Testis (tissue), 3 donors: ENCODE results near the gene IGSF21. TPM values are rescaled to one million over a fixed set of nuclear protein-coding genes. Genes with fewer than 3 reads are reported as not detected.

Source experiments
- DNase-seq: peaks from one replicate; pipeline ENCODE4 v3.0.0-alpha.2; 2019
- H3K27ac ChIP-seq, 2 donors: fragments of 200-600 bp; sonication (generic); one replicate each; pipeline ENCODE4 v1.5.1; 2019
- H3K27me3 ChIP-seq: fragments of 200-600 bp; sonication (generic); one replicate; pipeline ENCODE4 v1.5.1; 2019
- H3K36me3 ChIP-seq: fragments of 200-600 bp; sonication (generic); one replicate; pipeline ENCODE4 v1.5.1; 2017; ENCODE audit warnings: low read depth; ENCODE audit errors: missing control alignments
- H3K4me1 ChIP-seq: fragments of 200-600 bp; sonication (generic); one replicate; pipeline ENCODE4 v1.5.1; 2019
- H3K4me3 ChIP-seq, 2 donors: fragments of 200-600 bp; sonication (generic); one replicate each; pipeline ENCODE4 v1.5.1; 2017 to 2019
- H3K9me3 ChIP-seq: fragments of 200-600 bp; sonication (generic); one replicate; pipeline ENCODE4 v1.5.1; 2017
- CTCF ChIP-seq, 3 experiments: fragments of 450-650 bp in 2 of 3; fragments of 200-600 bp in 1 of 3; sonication (generic) in 1 of 3; IDR thresholded peaks; one replicate each; pipeline ENCODE4 v1.5.1; 2016 to 2019; ENCODE audit warnings: antibody characterized with exemption in 3 of 3, mild to moderate bottlenecking in 2 of 3, moderate library complexity in 1 of 3
- POLR2A ChIP-seq: fragments of 450-650 bp; IDR thresholded peaks from one replicate; pipeline ENCODE4 v1.6.1; 2017; ENCODE audit warnings: antibody characterized with exemption, mild to moderate bottlenecking, moderate library complexity
- WGBS, 2 donors: methylation state at CpG; one replicate each; pipeline ENCODE4 v1.1.5; 2018; 5-methylcytosine and 5-hydroxymethylcytosine counted together
- intact Hi-C: fragments of 100-400 bp; cut with DNase I; formaldehyde crosslinking; loops from one replicate; pipeline ENCODE4 v1.15.1; 2023; ENCODE audit warnings: low total_unique reads
- polyA plus RNA-seq: library from polyadenylated mRNA; stranded (reverse); fragments of 350-450 nt; fragmentation: Illumina TruSeq; extraction: RNeasy Lipid Tissue Mini Kit (QIAGEN cat#74804); gene quantifications from one replicate; pipeline ENCODE4 v1.2.3, GENCODE V29; 2014; ENCODE audit warnings: low read depth, low replicate concordance; ENCODE audit not compliant: insufficient read depth
- total RNA-seq, 2 donors: library from RNA; depleted of rRNA; stranded (reverse); fragments of >200 nt; gene quantifications; one replicate each; pipeline ENCODE4 v1.2.3, GENCODE V29; 2016

IGSF21 gene
- total and polyA plus RNA-seq, 3 donors from 2014 or later: 1.7 to 4.2 (median 2.9) TPM

- WGBS, 2 donors: 51 to 54% methylated on average over 5 of the region's 5 CpGs
- no peaks in the 10 kb centered on the region for H3K9me3 ChIP-seq
- no peaks in the 10 kb centered on the region for H3K27me3 ChIP-seq
- intact Hi-C loops: no loop called here
- H3K4me1 ChIP-seq: no peaks in the 10 kb centered on the region
- no peak overlapping the region for H3K27ac ChIP-seq
- TF ChIP-seq POLR2A (no peak), CTCF (IDR thresholded peaks at IDR 0.05) (no peak)
- no peak for DNase-seq
- no peak overlapping the region for H3K4me3 ChIP-seq
- H3K36me3 ChIP-seq: no peaks in the 10 kb centered on the region
Measured at GRCh38 chr1:18278946-18279345, 171.3 kb downstream of the IGSF21 start.

GRCh38 chr1:18279351-18280074 lies 171.9 kb downstream of the IGSF21 start:
- H3K36me3 ChIP-seq: no peaks in the 10 kb centered on the region
- no peaks in the 10 kb centered on the region for H3K4me1 ChIP-seq
- H3K9me3 ChIP-seq: no peaks in the 10 kb centered on the region
- no peak for DNase-seq
- 88% methylated on average over 9 to 15 of the region's 15 CpGs for WGBS, 2 donors
- H3K27me3 ChIP-seq: no peaks in the 10 kb centered on the region
- no peak overlapping the region for H3K4me3 ChIP-seq
- intact Hi-C loops: no loop called here
- TF ChIP-seq POLR2A: no peak
- TF ChIP-seq CTCF (IDR thresholded peaks at IDR 0.05): no peak
- H3K27ac ChIP-seq: no peak overlapping the region

- no peaks in the 10 kb centered on the region for H3K36me3 ChIP-seq
- no peaks in the 10 kb centered on the region for H3K27me3 ChIP-seq
- no peak for TF ChIP-seq CTCF (IDR thresholded peaks at IDR 0.05)
- TF ChIP-seq POLR2A: no peak
- DNase-seq: no peak
- H3K27ac ChIP-seq: no peak overlapping the region
- intact Hi-C loops: no loop called here
- 75 to 83% methylated on average over 5 of the region's 5 CpGs for WGBS, 2 donors
- no peak overlapping the region for H3K4me3 ChIP-seq
- H3K4me1 ChIP-seq: no peaks in the 10 kb centered on the region
- no peaks in the 10 kb centered on the region for H3K9me3 ChIP-seq
Measured at GRCh38 chr1:18280956-18281355, 173.4 kb downstream of the IGSF21 start.

GRCh38 chr1:18282851-18283600 lies 175.4 kb downstream of the IGSF21 start:
- 49 to 60% methylated on average over 11 to 13 of the region's 13 CpGs for WGBS, 2 donors

More at GRCh38 chr1:18282851-18283600, 175.4 kb downstream of the IGSF21 start:
- no peaks in the 10 kb centered on the region for H3K27me3 ChIP-seq
- no peaks in the 10 kb centered on the region for H3K9me3 ChIP-seq
- intact Hi-C loops: no loop called here
- TF ChIP-seq POLR2A: no peak
- no peak for TF ChIP-seq CTCF (IDR thresholded peaks at IDR 0.05)
- no peak for DNase-seq
- no peaks in the 10 kb centered on the region for H3K4me1 ChIP-seq
- H3K36me3 ChIP-seq: no peaks in the 10 kb centered on the region
- no peak overlapping the region for H3K4me3 ChIP-seq
- H3K27ac ChIP-seq: no peak overlapping the region
